ENCODE measurements around the gene FBXO24.

The FBXO24 gene

DNA sequence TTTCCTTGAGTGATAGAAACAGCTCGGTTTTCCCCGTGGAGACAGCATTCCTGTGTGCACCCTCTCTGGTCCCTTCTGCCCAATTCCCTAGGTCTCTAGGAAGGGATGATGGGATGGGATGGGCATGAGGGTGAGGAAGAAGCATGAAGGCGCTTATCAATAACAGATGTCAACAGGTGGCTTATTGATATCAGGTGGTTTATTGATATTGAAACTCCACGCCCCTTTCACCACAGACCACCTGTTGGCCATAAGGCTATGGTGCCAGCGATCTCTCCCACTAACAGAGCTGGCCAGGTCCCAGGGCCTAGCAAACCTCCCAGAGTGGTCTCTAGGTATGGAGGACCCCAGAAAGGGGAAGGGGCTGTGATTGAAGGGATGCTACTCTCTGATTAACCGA lies 34.1 kb downstream of the FBXO24 start:
- DNase-seq, result no peak

DNA sequence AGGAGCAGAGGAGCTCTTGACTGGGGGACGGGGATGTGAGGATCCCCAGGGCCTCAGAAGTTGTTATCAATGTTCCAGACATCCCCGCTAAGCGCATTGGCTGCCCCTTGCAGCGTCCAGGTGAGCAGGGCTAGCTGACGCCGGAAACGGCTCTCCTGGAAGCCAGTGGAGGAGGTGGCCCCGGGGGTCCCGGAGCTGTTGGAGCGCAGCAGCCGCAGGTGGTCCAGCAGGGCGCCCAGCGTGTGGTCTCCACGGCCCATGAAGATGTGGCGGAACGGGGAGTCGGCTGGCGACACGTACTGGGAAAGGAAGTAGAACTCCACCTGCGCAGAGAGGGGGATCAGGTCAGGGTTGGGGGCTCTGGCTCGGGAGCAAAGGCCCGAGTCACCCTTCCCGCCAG lies 34.7 kb downstream of the FBXO24 start:
- DNase-seq, result no peak

- DNase-seq, result no peak
Measured at GRCh38 chr7:100621554-100621953, 35.4 kb downstream of the FBXO24 start.

- DNase-seq, result no peak
Measured at GRCh38 chr7:100623951-100624824, 38.1 kb downstream of the FBXO24 start.

DNA sequence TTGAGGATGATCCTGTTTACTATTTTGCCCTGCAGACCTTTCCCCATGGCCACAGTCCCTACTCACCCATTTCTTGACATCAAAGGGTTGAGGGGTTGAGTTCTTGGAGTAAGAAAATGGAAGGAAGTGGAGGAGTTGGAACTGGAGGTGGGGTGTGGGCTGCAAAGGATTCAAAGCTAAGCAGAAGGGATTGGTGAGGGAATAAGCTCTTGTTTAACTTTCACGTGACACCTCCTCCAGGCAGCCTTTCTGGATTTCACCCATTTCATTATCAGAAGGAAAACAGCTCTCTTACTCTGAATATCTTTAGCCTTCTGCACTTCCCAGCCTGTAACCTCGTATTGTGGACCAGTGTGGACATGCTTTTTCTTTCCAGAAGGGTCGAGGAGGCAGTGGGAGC lies 39.9 kb downstream of the FBXO24 start:
- DNase-seq, result no peak

DNA sequence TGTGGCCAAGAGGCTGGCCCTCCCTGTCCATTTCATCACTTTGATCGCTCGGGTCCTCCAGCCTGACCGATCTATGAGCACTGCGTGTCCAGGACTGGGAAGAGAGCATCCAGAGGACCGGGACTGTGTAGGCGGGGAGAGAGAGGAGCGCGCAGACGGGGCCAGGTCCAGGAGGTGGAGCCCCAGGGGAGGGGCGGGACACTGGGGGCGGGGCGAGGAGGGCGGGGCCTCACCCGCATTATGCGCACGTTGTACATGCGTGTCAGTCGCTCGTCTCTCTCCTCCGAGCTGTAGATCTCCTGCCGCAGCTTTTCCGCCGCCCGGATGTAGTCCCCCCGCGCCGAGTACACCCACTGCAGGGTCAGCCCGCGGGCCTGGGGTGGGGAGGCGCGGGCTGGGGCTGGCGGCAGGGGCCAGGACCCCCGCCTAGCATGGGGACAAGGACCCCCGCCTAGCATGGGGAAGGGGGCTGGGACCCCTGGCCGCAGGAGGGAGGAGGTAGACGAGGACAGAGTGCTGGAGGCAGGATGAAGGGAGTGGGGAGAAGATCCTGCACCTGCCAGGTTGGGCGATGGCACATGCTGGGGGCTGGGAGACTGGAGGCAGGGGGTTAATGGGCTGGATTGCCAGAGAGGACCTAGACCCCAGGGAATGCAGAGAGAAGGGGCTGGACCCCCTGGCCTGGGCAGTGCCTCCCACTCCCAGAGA lies 40.6 kb downstream of the FBXO24 start:
- DNase-seq, result peak in 50 of 56 donors; percentile 5 to 86 (median 52)

- no peak for DNase-seq
Measured at GRCh38 chr7:100627238-100627549, 41.1 kb downstream of the FBXO24 start.

DNA sequence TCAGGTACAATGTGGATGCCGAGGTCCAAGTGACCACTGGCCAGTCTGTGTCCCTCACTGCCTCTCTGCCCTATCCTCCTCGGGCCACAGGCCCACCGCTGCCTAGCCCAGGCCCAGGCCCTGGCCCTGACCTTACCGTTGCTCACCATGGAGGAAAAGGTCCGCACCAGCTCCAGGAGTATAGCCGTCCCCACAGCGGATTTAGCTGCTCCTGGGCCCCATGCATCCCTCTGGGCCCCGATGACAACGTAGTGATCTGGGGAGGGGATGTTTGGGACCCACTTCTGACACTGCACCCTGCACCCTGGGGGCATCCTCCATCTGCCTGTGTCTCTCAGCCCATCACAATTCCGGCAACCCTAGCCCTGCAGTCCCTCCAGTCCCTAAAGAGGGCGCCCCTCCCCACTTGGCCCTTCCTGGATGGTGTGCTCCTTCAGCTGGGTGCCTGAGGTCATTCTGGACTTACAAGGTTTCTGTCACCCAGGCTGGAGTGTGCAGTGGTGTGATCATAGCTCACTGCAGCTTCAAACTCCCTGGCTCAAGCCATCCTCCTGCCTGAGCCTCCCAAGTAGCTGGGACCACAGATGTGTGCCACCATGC lies 43.1 kb downstream of the FBXO24 start:
- DNase-seq, result no peak

DNA sequence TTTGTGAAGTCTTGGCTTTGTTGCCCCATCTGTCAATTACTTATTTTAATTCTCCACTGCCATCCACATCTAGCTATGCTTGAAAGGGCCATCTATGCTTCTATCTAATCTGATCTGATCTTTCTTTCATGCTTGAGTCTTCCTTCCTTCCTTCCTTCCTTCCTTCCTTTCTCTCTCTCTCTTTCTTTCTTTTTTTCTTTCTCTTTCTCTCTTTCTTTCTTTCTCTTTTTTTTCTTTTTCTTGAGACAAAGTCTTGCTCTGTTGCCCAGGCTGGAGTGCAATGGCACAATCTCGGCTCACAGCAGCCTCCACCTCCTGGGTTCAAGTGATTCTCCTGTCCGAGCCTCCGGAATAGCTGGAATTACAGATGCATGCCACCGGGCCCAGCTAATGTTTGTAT lies 43.9 kb downstream of the FBXO24 start:
- no peak for DNase-seq

- peak in 9 of 56 donors; percentile 4 to 67 (median 15) for DNase-seq
Measured at GRCh38 chr7:100632951-100633717, 47.0 kb downstream of the FBXO24 start.

DNA sequence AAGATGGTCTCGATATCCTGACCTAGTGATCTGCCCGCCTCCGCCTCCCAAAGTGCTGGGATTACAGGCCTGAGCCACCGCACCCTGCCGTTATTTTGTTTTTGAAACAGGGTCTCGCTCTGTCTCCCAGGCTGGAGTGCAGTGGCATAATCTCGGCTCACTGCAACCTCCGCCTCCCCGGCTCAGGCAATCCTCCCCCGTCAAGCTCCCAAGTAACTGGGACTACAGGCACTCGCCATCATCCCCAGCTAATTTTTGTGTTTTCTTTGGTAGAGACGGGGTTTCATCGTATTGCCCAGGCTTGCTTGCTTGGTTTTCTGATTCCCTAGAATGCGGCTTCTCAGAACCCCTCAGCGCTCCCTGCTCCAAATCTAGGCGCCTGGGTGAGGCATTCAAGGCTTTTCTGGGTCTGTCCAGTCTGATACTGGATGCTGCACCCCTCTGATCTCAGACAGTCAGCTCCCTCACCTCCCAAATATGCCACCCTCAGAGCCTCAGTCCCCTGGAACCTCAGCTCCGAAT lies 53.9 kb downstream of the FBXO24 start:
- DNase-seq, result no peak

GRCh38 chr7:100640517-100641440 lies 54.7 kb downstream of the FBXO24 start:
- DNase-seq, result no peak

DNA sequence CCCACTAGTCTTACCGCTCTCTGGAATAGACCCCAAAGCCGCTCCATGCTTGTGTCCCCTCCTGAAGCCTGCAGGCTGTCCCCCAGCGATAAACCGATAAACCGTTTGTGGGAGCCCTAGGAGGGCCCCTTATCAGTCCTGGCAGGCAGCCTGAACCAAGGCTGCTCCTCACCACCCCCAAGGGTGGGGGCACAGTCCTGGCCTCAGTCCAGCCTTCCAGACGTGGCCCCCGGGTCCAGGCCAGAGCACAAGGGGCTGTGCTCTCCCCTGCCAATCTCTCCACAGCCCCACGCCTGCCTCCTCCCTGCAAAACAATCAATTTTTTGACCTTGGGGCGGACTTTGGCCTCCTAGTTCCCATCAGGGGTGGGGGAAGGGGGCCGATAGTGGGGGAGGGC lies 55.3 kb downstream of the FBXO24 start, which contains the start of gene TFR2:
TSS of gene TFR2 (minus strand) at position 90 of the 397 bp plus-strand sequence. CDS start at position 47, 43 bp downstream.
- no peak for DNase-seq

DNA sequence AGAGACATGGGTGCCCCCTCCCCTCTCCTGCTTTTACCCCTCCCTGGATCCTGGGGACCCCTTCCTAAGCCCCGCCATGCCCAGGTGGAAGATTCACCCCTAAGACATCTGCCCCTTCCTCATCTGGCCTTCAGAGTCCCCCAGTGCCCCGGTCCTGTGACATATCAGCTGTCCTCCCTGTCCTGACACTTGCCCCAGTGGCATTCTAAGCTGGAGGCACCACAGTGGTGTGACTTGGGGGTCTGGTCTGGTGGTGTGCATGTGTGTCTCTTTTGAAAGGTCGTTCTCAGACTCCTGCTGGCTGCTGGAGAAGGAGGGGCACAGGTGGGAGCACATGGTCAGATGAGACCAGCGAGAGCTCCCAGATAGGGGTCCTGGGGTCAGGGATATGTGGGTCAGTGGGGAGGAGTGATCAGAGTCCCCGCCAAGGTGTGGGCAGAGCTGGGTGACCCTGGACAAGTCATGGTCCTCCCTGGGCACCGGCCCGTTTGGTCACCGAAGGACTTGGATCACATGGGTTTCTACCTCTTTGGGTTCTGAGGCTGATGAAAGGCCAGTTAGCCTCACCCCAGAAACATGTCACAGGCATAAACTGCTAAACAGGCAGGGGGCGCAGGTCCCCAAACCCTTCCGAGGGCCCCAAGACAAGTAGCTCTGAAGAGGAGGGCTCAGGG lies 55.9 kb downstream of the FBXO24 start:
- no peak for DNase-seq

DNA sequence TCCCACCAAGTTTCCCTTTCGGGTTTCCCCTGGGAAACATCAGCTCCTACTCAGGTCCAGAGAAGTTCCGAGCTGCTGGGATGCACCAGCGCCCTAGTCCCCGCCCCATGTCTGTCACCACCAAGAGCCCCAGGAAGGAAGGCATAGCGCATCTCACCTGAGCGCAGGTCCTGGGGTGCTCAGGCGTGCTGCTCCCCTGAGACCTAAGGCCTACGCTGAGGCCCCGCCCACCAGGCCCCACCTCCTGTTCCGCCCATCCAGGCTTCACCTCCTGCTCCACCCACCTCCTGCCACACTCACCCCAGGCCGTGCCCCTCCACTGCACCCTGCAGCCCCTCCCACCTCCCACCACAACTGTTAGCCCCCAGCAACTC lies 56.4 kb downstream of the FBXO24 start:
- DNase-seq, result no peak

- DNase-seq, result no peak
Measured at GRCh38 chr7:100649826-100650565, 63.9 kb downstream of the FBXO24 start.
